NCI-H2196 (cell line): ENCODE results near the gene VAMP1.

Experiments
- DNase-seq: peaks from one replicate; lab custom pipeline; 2025; ENCODE audit not compliant: unreplicated experiment; lab: John Stamatoyannopoulos, UW

VAMP1 gene

GRCh38 chr12:6426882-6427671 is 43.4 kb downstream of the VAMP1 start:
- DNase-seq = no peak

GRCh38 chr12:6425590-6426531 is 44.6 kb downstream of the VAMP1 start:
- DNase-seq = no peak

- no peak for DNase-seq
Observed at GRCh38 chr12:6424866-6425265, 45.6 kb downstream of the VAMP1 start.

GRCh38 chr12:6424008-6424347 is 46.5 kb downstream of the VAMP1 start:
- DNase-seq = no peak

- peak; percentile 63 for DNase-seq
Observed at GRCh38 chr12:6423267-6424007, 47.0 kb downstream of the VAMP1 start.

GRCh38 chr12:6420364-6420763 is 50.1 kb downstream of the VAMP1 start:
- DNase-seq = no peak

- no peak for DNase-seq
Observed at GRCh38 chr12:6418796-6419195, 51.7 kb downstream of the VAMP1 start.

- DNase-seq = no peak
Observed at GRCh38 chr12:6416596-6416995, 53.9 kb downstream of the VAMP1 start.
